GM12864 (cell line): Measurements from ENCODE around the gene SEC22C.

Experiments
- DNase-seq: peaks from one replicate; pipeline ENCODE4 v3.0.0-alpha.2; 2011; ENCODE audit warnings: low read depth
- H3K4me3 ChIP-seq: 2 replicates; pipeline ENCODE4 v1.5.1; 2011; ENCODE audit warnings: mild to moderate bottlenecking, low read depth, low read length, control low read depth
- TF ChIP-seq, protein P1 (sequence below): IDR thresholded peaks from 2 replicates; pipeline ENCODE4 v1.5.1; 2011; ENCODE audit warnings: low read depth, mild to moderate bottlenecking, moderate library complexity, low read length, control low read depth, inconsistent platforms; ENCODE audit errors: missing control alignments

SEC22C gene

DNA sequence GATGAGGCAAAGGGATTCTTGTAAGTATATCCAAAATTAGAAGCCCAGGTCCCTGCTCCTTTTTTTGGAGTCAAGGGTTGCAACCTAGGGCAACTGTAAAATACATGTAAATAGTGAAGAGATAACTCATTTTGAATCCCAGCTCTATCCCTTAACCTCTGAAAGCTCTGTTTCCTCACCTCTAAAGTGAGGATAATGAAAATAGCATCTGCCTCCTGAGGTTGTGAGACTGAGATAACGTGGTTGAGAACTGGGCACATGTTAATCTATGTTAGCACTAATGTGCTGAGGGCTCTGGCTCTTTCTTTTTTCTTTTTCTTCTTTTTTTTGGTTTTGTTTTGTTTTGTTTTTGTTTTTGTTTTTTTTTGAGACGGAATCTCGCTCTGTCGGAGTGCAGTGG is 13.9 kb upstream of the SEC22C start:
- TF ChIP-seq, protein P1, sequence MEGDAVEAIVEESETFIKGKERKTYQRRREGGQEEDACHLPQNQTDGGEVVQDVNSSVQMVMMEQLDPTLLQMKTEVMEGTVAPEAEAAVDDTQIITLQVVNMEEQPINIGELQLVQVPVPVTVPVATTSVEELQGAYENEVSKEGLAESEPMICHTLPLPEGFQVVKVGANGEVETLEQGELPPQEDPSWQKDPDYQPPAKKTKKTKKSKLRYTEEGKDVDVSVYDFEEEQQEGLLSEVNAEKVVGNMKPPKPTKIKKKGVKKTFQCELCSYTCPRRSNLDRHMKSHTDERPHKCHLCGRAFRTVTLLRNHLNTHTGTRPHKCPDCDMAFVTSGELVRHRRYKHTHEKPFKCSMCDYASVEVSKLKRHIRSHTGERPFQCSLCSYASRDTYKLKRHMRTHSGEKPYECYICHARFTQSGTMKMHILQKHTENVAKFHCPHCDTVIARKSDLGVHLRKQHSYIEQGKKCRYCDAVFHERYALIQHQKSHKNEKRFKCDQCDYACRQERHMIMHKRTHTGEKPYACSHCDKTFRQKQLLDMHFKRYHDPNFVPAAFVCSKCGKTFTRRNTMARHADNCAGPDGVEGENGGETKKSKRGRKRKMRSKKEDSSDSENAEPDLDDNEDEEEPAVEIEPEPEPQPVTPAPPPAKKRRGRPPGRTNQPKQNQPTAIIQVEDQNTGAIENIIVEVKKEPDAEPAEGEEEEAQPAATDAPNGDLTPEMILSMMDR: no peak
- no peak overlapping the region for H3K4me3 ChIP-seq
- DNase-seq: no peak

DNA sequence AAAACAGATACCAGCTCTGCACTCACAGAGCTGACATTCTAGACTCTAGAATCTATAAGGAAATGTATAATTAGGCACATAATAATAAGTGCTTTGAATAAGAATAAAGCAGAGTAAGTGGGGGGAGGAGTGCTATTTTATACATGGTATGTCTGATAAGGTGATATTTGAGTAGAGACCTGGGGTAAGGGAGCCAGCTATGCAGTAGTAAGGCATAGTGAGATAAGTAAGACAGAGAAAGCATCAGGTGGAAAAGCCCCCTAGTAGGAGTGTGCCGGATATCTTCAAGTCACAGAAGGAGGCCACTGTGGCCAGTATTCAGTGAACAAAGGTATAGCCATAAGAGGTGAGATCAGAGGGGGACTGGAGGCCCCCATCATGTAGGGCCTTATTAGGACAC is 11.9 kb upstream of the SEC22C start:
- H3K4me3 ChIP-seq: no peak overlapping the region
- no peak for DNase-seq
- TF ChIP-seq, protein P1: no peak

DNA sequence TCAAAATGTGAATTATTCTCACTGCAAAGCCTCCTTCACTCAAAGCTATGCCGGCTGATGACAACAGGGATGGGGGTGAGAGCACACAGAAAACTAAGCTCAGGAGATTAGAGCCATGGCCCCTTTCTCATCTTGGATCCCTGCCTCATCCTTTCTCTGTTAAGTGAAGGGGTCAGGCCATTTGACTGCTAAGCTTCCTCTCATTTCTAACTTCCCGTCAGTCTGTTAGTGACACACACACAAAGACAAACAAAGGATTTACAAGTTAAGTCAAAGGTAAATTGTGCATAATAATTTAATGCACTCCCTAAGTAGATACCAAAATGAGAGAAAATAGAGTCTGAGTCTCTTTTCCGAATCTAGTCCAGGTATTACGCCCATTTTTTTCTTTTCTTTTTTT is 10.0 kb upstream of the SEC22C start:
- peak overlapping the region; percentile 77 for H3K4me3 ChIP-seq
- DNase-seq: no peak
- TF ChIP-seq, protein P1: no peak

GRCh38 chr3:42590989-42591756 is 9.4 kb upstream of the SEC22C start:
- no peak for DNase-seq
- H3K4me3 ChIP-seq: peak overlapping the region; percentile 77
- TF ChIP-seq, protein P1: no peak

DNA sequence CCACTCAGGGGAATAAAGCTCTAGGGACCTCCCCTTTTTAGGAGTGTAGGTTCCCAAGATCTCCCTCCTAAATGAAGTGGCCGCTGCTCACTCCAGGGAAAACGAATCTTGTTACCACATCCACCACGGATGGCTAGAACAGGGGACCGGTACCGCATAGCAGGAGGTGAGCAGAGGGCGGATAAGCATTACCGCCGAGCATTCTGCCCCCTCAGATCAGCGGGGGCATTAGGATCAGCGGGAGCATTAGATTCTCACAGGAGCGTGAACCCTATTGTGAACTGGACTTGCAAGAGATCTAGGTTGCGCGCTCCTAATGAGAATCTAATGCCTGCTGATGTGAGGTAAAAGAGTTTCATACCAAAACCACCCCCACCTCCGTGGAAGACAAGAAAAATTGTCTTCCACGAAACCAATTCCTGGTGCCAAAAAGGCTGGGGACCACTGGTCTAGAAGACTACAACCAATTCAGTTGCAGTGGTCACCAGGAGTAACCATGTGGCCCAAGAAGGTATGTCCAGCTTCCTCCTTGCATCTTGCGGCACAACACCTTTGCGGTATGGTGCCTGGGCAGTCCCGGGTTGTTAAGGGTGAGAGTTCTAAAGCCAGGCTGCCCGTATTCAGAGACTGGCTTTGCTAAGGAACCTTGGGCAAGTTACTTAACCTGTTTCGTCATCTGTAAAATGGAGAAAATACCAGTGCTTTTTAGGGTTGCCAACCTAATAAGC is 7.8 kb upstream of the SEC22C start:
- no peak overlapping the region; the same call in 1 of the 2 replicates for H3K4me3 ChIP-seq

DNA sequence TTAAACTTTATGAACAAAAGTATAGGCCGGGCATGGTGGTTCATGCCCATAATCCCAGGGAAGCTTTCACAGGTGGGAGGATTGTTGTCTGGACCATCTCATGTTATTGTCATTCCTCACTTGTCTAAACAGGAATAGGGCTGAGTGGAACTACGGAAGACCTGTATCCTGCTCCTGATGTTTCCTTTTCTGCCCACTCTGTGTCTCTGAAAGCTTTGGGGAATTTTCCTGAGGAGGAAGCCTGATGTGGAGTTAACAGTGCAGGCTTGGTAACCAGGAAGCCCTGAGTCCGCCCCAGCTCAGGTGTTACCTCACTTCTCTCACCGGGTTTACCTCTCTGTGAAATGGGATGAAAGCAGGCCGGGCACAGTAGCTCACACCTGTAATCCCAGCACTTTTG is 6.9 kb upstream of the SEC22C start:
- DNase-seq: no peak
- TF ChIP-seq, protein P1: no peak
- H3K4me3 ChIP-seq: no peak overlapping the region

More for the DNA sequence above, 7.8 kb upstream of the SEC22C start:
- TF ChIP-seq, protein P1: no peak
- DNase-seq: no peak
